ENCODE results near the gene RHOBTB1. TPM values are rescaled to one million over a fixed set of nuclear protein-coding genes. Genes with fewer than 3 reads are reported as not detected.

The RHOBTB1 gene
- total RNA-seq, 1 donor from 2014 or later, result 13.5 TPM

DNA sequence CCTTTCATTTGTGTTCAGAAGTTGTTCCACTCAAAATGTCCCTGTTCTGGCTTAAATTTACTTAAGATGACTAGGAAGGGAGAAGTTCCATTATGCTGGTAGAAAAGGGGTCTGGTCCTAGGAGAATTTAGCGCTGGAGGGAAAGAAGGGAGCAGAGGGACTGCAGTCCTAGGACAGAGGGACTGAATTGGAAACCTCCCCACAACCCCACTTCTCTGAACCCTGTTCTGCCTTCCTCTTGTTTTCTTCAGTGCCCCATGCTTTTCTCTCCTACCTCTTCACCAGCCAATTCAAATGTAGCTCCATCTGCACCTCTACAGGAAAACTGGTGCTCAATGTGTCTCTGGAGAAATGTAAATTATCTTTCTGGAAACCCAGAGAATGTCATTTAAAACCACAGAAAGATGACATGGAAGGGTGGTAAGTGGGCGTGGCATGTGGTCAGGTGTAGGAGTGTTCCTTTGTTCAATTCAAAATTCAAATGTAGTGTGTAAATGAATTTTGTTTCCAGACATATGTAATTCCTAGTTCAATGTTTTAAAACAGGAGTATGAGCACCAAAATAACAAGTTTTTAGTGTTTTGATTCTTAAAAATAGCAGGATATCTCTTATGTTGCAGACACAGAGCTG is 24.0 kb upstream of the RHOBTB1 start:
- intact Hi-C loops (cut with micrococcal nuclease), result loop anchor here (5.0 to 10.0 kb wide), 2 partner anchors 81 to 317 kb away; no protein-coding TSS in a partner anchor
- ATAC-seq (no peak), DNase-seq (no peak)

DNA sequence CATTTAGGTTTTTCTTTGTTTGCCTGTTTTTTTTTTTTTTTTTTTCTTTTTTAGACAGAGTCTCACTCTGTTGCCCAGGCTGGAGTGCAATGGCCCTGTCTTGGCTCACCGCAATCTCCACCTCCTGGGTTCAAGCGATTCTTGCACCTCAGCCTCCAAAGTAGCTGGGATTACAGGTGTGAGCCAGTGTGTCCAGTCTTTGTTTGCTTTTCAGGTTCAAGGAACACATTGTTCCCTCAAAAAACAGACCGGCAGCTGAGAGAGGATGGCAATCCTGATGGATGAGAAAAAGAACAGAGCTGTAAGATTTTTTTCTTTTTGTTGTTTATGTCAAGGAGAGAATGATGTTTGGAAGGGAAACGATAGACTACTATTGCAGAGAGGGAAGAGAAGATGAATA is 23.3 kb upstream of the RHOBTB1 start:
- ATAC-seq (no peak), DNase-seq (no peak)
- intact Hi-C loops (cut with micrococcal nuclease), result loop anchor here (5.0 to 10.0 kb wide), 2 partner anchors 80 to 318 kb away; no protein-coding TSS in a partner anchor

DNA sequence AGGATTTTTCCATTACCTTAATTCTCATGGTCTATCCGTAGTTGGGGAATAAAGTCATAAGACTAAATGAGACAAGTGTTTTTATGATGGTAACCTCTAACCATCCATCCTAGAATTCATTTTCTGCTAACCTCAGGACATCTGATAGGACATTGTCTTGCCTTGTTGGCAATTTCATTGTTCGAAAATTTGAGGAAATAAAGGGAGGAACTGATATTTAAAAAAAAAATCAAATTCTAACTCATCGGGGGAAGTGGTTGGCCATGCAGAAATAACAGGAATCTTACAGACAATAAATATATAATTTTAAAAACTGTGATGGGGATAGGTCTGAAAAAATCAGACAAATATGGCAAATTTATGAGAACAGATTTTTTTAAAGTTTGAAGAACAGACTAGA is 21.7 kb upstream of the RHOBTB1 start:
- intact Hi-C loops (cut with micrococcal nuclease), result loop anchor here (5.0 to 10.0 kb wide), 2 partner anchors 78 to 319 kb away; no protein-coding TSS in a partner anchor

DNA sequence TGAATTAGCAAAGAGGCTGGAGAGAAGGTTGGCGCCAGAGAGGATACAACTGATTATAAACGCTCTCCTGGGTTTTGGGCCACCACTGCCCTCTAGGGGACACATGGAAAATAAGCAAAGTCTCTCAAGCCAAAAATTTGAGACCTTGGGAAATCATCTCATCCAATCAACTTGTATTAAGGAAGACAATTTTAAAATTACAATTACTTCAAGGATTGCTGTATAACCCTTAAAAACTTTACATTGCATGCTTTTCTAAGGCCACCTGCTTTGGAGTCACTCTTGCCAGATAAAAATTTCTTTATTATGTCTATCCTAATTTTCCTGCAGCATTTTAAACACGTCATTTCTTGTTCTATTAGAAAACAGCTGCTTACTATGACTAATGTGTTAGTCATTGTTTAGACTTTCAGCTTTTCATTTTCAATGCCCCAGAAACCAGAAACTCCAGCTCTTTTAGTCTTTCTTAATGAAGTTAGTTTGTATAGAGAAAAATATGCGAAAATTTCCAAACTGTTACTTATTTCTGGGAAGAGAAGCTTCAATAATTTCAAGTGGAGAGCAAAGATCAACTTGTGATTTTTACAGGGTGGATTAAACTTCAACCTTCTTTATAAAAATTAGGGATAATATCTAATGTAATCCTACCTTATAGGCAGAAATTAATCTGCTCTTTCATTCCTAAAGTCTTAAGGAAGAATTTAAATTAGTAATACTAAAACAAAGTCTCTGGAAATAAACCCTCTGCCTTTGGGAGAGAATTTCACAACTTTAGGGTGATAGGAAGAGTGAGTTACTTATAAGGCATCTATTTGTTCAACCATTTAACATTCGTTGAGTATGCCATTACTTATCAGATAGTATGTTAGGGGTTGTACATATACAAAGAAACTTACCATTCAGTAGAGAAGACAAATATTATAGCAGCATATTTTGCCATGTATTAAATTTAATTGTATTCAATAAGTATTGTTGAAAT is 20.6 kb upstream of the RHOBTB1 start:
- DNase-seq, result peak; percentile 57
- peak; percentile 94 for ATAC-seq
- intact Hi-C loops (cut with micrococcal nuclease), result loop anchor here (5.0 to 10.0 kb wide), 2 partner anchors 77 to 320 kb away; no protein-coding TSS in a partner anchor

More for the DNA sequence above, 21.7 kb upstream of the RHOBTB1 start:
- ATAC-seq (no peak), DNase-seq (no peak)

DNA sequence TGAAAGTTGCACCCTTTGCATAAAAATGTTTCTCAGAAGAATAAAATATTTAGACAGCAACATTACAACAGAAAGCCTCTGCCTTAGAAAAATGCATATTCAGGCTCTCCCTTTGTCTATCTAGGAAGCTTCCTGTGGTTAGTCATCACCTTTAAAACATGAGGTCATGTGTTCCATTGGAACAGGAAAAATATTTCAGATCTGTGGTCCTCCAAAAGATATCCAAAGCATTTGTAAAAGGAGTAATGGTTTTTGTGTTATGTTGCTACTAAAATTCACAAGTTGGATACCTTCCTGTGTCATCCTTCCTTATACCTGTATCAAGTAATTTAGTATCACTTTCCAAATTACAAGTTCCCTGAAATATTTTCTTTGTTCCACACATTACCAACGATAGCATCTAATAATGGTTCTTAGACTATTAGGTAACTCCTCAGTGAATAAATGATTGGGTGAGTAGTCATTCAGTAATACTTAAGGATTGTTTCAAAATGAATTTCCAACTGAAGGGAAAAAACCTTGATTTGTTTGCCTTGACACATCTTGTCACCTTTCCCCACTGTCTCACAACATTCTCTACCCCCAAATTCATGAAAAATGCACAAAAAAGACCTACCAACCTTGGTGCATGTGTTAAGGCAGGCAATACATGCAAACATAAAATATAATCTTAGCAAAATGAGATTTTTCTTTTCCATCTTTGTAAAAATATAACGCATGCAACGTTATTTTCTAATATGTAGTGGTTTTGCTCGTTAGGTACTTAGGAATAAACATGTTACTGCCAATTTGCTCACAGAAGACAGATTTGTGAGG is 19.7 kb upstream of the RHOBTB1 start:
- DNase-seq (no peak), ATAC-seq (no peak)
- intact Hi-C loops (cut with micrococcal nuclease), result loop anchor here (2.0 to 10.0 kb wide), 2 partner anchors 145 to 321 kb away; no protein-coding TSS in a partner anchor

DNA sequence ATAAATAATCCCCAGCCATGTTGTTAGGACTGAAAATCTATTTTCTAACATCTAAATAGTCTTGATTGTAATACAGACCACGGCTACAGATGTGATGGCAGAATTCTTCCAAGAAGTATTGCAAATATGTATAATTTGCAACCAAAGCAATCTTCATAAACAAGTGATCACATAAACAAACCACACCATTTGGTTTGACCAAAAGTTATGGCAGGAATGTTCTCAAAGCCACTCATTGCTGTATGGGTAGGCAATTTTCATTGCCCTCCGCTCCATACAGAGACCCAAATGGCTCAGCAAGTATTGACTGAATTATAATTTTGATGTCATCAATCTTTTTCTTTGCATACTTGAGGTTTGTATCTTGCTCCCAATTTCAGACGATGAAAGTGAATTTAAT is 19.0 kb upstream of the RHOBTB1 start:
- no peak for DNase-seq
- intact Hi-C loops (cut with micrococcal nuclease), result loop anchor here (2.0 to 10.0 kb wide), 2 partner anchors 144 to 322 kb away; no protein-coding TSS in a partner anchor
- no peak for ATAC-seq

GRCh38 chr10:60960913-60961312 is 16.9 kb upstream of the RHOBTB1 start:
- intact Hi-C loops (cut with micrococcal nuclease), result loop anchor here (10.0 kb wide), 1 partner anchor 324 kb away; no protein-coding TSS in a partner anchor
- no peak for ATAC-seq
- DNase-seq, result no peak

- ATAC-seq, result no peak
- intact Hi-C loops (cut with micrococcal nuclease), result loop anchor here (10.0 kb wide), 1 partner anchor 325 kb away; no protein-coding TSS in a partner anchor
- DNase-seq, result no peak
Measured at GRCh38 chr10:60960031-60960430, 16.0 kb upstream of the RHOBTB1 start.

GRCh38 chr10:60958892-60959601 is 15.1 kb upstream of the RHOBTB1 start:
- DNase-seq, result no peak
- no peak for ATAC-seq
- intact Hi-C loops (cut with micrococcal nuclease), result no loop called here

DNA sequence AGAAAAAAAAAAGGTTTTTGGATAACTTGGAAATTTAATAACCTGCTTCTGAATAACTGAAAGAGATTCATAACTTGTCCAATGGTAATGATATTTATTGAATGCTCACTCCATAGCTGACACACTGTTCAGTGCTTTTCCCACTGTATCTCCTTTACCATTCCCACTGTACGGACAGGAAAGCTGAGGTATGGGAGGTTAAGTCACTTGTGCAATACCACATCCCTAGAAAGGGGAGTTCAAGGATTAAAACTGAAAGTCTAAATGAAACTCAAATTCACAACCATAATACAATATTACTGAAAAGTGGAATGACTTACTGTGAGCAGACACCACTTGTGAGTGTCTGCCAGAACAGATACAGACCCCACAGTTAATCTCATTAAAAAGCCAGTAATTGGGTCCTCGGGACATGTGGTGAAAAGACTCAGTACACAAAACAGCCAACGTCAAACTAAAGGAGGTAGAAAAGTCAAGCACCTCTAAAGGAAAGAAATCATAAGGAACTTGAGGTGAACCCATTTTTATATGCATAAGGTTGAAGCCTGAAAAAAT is 13.8 kb upstream of the RHOBTB1 start:
- DNase-seq (no peak), ATAC-seq (no peak)
- intact Hi-C loops (cut with micrococcal nuclease), result no loop called here

DNA sequence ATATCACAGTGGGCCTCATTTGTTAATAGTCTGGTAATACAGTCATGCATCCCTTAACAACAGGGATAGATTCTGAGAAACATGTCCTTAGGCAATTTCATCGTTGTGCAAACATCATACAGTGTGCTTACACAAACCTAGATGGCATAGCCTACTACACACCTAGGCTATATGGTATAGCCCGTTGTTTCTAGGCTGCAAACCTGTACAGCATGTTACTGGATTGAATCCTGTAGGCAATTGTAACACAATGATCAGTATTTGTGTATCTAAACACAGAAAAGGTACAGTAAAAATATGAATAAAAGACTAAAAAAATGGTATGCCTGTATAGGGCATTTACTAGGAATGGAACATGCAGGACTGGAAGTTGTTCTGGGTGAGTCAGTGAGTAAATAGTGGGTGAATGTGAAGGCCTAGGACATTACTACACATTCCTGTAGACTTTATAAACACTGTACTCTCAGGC is 12.0 kb upstream of the RHOBTB1 start:
- ATAC-seq, result no peak
- intact Hi-C loops (cut with micrococcal nuclease), result no loop called here
- no peak for DNase-seq

GRCh38 chr10:60955316-60955715 is 11.3 kb upstream of the RHOBTB1 start:
- intact Hi-C loops (cut with micrococcal nuclease), result no loop called here
- DNase-seq, result no peak
- no peak for ATAC-seq

DNA sequence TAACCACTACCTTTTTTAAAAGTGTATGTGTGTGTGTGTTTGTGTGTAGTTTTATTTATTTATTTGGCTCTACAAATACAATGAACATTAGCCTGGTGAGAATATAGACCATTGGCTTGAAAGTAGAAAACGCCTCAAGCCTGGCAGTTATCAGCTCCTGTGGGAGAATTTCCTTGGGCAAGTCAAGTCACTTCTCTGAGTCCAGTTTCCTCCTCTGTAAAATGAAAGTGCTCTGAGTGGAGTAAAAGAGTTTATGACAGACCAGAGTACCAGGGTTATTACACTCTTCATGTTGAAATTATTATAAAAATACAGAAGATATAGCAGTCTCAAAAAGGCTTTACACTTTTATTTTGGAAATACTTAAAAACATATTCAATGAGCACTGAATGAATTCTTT is 10.1 kb upstream of the RHOBTB1 start:
- DNase-seq (no peak), ATAC-seq (no peak)
- intact Hi-C loops (cut with micrococcal nuclease), result no loop called here

DNA sequence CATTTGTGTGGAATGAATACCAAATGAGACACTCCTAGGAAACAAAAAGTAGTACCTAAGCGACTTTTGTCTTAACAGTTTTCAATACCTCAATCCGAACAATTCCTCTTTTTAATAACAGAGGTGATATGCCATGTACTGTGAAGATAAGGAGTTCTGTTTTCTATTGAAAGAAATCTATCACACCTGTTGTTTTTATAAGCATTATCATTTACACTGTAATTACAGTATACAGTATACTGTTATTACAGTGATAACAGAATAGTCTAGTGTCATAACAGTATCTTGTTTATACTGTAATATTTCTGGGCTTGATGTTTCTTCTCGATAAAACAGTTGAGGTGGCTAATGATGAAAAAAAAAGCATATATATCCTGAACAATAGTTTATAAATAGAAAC is 9.4 kb upstream of the RHOBTB1 start:
- ATAC-seq (no peak), DNase-seq (no peak)
- intact Hi-C loops (cut with micrococcal nuclease), result no loop called here

GRCh38 chr10:60952846-60953220 is 8.8 kb upstream of the RHOBTB1 start:
- no peak for DNase-seq
- intact Hi-C loops (cut with micrococcal nuclease), result no loop called here
- ATAC-seq, result no peak

GRCh38 chr10:60952067-60952845 is 8.3 kb upstream of the RHOBTB1 start:
- DNase-seq, result no peak
- ATAC-seq, result no peak
- intact Hi-C loops (cut with micrococcal nuclease), result no loop called here

DNA sequence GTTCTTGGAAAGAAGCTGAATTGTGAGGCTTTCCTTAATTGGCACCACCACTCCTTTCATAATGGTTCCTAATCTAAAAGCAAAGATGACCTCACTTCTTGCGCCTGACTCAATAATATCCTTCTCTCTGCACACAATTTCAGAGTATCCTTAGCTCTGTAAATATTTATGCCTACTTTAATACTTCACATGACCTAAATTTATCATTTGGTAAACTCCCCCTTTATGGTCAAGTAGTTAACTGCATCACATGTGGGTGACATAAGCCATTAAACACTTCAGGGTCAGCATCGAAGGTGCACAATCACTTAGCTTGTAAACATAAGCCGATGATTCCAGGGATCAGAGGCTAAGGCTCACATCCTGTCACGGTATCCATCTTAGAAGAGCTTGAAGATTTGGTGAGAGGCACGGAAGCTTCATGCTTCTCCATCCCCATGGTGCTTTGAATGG is 7.3 kb upstream of the RHOBTB1 start:
- no peak for ATAC-seq
- DNase-seq, result no peak
- intact Hi-C loops (cut with micrococcal nuclease), result no loop called here

All from left ventricle myocardium superior (tissue), 1 donor.